GM12874 (cell line): ENCODE data around the gene P4HB.

ENCODE experiments used
- CTCF ChIP-seq: IDR thresholded peaks from 2 replicates; pipeline ENCODE4 v1.5.1; 2011; ENCODE audit warnings: low read depth, mild to moderate bottlenecking, control low read depth, low read length, moderate library complexity; ENCODE audit not compliant: insufficient read depth

The P4HB gene

DNA sequence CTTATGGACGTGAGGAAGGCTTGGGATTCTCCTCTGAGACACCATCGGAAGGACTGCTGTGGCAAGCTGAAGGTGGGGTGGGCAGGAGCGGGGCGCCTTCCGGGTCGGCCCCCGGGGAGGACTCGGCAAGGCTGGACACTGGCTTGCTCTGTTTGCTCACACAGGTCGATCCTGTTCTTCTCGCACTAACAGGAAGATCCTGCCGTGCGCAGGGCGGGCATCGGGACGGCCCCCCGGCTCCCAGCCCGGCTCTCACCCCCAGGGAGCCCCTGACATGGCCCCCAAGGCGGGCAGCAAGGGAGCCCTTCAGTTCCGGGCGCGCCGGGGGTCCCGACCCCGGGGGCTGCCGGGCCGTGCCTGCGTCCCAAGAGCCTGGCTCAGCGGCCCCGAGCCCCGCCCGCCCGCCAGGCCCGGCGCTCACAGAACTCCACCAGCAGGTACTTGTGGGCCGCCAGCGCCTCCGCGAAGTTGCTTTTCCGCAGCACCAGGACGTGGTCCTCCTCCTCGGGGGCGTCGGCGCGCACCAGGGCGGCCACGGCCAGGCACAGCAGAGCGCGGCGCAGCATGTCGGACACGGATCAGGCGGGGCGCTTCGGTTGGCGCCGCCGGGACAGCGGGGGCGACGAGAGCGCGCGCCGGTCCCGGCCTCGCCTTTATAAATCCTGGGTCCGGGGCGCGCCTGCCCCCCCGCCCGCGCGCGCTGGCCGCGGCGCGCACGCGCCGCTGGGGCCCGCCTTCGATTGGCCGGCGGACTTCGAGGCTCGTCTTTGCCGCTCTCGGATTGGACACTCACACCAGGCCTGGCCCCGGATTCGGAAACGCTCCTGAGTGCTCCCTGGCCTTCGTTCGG is at the start of gene P4HB:
P4HB (minus strand) TSS at position 630 of the 850 bp plus-strand sequence; CDS start at position 566, 64 bp downstream.
- TF ChIP-seq CTCF = no peak

DNA sequence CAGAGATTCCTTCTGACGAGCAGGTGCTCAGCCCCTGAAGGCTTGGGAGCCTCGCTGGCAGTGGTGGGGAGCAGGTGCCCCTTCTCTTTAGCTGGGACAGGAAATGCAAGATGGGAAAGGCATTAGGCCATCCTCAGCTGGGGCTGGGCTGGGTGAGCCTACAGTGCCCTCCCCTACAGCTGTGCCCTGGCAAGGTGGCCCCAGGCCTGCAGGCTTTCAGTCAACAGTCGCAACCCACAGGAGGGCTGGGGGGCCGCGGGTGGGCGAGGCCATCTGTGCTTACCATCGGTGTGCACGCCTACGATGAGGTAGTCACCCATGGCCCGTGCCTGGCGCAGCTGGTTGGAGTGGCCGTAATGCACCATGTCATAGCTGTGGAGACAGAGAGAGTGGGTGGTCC is 48.9 kb upstream of the P4HB start:
- TF ChIP-seq CTCF = no peak

DNA sequence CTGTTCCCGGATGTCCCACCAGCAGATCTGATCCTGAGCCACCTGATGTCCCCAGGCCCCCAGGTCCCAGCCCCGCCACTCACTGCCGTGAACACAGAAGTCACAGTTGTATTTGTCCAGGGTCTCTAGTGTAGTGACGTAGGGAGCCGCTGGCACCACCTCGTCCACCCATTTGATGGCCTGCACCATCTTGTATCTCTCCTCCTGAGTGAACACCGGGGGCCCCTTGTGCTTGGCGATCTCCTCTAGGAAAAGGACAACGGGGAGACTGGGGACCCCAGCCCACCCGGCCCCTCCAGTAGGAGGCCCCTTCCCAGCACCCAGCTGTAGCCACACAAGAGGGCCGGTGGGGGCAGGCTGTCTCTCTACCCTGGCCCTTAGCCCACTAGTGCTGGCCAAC is 48.5 kb upstream of the P4HB start:
- no peak for TF ChIP-seq CTCF

DNA sequence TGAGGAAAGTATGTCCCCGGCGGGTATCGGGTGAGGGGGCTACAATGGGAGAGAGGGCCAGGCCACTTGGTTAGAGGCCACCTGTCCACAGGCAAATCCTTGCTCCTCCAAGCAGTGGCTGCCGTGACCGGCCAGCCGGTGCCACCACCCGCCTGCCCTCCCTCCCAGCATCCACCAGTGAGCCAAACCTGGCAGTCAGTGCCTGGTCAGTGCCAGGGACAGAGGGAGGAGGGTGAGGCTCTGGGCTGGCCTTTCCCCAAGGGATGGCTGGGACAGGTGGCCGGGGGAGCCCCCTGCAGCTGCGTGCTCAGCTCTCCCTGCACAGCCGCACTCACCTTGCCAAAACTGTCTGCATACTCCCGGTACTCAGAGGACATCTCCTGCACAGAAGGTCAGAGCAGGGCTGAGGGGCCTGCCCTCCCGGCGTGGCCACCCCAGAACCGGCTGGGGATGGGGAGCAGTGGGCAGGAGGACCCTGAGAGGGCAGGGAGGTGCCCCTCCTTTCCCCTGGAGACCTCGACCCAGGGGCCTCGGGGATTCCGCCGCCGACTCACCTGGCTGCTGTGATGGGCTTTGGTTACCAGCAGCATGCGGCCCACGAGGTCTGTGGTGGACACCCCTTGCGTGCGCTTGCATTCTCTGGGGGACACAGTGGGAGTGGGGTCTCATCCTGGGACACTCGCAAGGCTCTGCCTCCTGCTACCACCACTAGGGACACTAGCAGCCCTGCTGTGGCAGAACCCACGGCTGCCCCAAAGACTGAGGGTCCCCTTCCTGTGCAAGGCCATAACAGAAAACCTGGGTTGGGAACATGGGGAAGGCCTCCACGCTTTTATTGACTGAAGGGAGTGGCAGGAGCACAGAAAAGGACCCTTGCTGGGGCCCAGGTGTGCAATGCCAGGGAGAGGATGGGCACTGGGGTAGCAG is 47.1 kb upstream of the P4HB start:
- no peak for TF ChIP-seq CTCF

DNA sequence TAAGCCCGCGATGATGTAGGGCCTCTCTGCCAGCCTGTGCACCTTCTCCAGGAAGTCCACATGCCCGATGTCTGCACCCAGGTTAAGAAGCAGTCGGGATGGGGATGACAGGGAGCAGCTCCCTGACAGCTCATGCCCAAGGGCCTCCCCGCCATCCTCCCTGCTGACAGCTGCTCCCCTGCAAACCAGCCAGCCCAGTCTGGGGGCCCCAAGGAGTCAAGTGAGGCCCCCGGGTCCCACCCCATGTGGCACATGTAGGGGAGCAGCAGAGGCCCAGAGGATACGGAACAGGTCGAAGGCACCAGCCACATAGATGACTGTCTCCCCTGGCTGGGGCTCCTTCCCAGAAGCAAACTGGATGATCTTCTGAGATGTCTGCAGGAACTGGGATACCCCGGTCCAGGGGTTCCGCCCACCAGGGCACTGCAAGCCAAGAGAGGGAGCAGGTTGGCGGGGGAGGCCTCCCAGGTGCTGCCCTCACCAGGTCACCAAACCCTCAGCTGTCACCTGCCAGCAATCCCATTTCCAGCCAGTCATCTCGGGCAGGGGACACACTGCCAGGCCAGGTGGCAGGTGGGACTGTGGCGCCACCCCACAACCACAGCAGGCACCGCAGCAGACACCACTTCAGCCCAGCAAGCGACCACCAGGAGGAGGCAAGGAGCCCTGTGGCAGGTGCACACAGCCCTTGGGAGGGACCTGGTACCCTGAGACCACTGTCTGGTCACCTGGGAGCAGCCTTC is 46.3 kb upstream of the P4HB start:
- TF ChIP-seq CTCF = 0 out of 2 replicates have a peak, but pooled peaks have one; percentile 24

- no peak for TF ChIP-seq CTCF
Observed at GRCh38 chr17:81905993-81906392, 45.7 kb upstream of the P4HB start.

DNA sequence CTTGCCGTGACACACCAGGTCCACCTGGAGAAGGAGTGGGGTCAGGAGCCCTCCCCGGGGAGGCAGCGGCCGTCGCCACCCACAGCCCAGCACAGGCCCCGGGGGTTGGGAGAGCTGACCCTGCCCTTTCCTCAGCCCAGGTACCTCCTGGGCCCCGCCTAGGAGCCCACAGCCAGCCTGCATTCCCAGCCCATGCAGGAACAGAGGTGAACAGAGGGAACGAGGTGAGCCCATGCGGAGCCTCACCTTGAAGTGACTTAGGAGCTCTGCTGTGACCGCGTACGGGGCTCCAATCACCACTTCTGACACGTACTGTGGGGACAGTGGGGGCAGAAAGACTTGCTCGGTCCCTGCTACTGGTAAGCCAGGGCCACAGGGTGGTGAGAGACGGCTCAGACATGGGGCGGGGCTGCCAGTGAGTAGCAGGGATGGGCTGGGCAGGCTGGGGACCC is 45.1 kb upstream of the P4HB start:
- TF ChIP-seq CTCF = no peak
